Endothelial cell of umbilical vein (primary cell): ENCODE results near the gene RANBP17. TPM values are rescaled to one million over a fixed set of nuclear protein-coding genes. Genes with fewer than 3 reads are reported as not detected.
"Not testable (repeated sequence)": the region's sequence is repeated elsewhere in the genome, so short reads cannot be mapped to it uniquely, and the experiment has no call there.

ENCODE experiments used
- BruUV-seq: library from RNA; stranded (reverse); fragments of 400-500 nt; replicated peaks from 2 replicates; lab custom pipeline; 2021; lab: Mats Ljungman, UMichigan
- CTCF ChIA-PET: fragments of 300-600, 350-600 bp; sonication (Branson Sonifier 250); formaldehyde crosslinking; loops from one replicate; lab custom pipeline; 2021; ENCODE audit warnings: antibody characterized with exemption, inconsistent platforms; lab: Charles Lee
- POLR2A ChIA-PET: fragments of 300-600, 350-600 bp; sonication (Branson Sonifier 250); formaldehyde crosslinking; loops from one replicate; lab custom pipeline; 2021; ENCODE audit warnings: antibody characterized with exemption, inconsistent platforms; lab: Charles Lee
- DNase-seq: peaks from one replicate; pipeline ENCODE4 v3.0.0-alpha.2; 2011; ENCODE audit warnings: low read depth, low spot score
- FAIRE-seq: peaks from 2 replicates; lab custom pipeline; 2011; peaks lifted over from hg19 to GRCh38; lab: Jason Lieb, UNC
- H2AFZ ChIP-seq: 2 replicates; pipeline ENCODE4 v1.6.0; 2012; ENCODE audit warnings: low read depth, low read length, control low read depth, inconsistent platforms
- H3K27ac ChIP-seq: 2 replicates; pipeline ENCODE4 v1.5.1; 2011; ENCODE audit warnings: low read depth, mild to moderate bottlenecking, control low read depth, low read length, moderate library complexity; ENCODE audit not compliant: insufficient read depth
- H3K27me3 ChIP-seq, 2 experiments: 2 replicates each; pipeline versions ENCODE4 v1.6.0 to v1.6.1; 2011; ENCODE audit warnings: low read length in 2 of 2, mixed read lengths in 1 of 2; ENCODE audit not compliant: control insufficient read depth in 2 of 2, insufficient read depth in 2 of 2
- H3K36me3 ChIP-seq, 2 experiments: 2 replicates in 1 of 2; 3 replicates in 1 of 2; pipeline ENCODE4 v1.5.1; 2011; ENCODE audit warnings: low read length in 2 of 2, mild to moderate bottlenecking in 1 of 2, moderate library complexity in 1 of 2; ENCODE audit not compliant: control insufficient read depth in 2 of 2, insufficient read depth in 2 of 2; ENCODE audit errors: extremely low read depth in 1 of 2
- H3K4me1 ChIP-seq: 3 replicates; pipeline ENCODE4 v1.5.1; 2011; ENCODE audit warnings: mild to moderate bottlenecking, low read length; ENCODE audit not compliant: control insufficient read depth, insufficient read depth; ENCODE audit errors: extremely low read depth
- H3K4me2 ChIP-seq: 2 replicates; pipeline ENCODE4 v1.6.1; 2011; ENCODE audit warnings: low read length, control low read depth, mixed read lengths; ENCODE audit not compliant: insufficient read depth
- H3K4me3 ChIP-seq, 3 experiments: fragments of 200-600 bp in 1 of 3; sonication (generic), shearing (Covaris generic) in 1 of 3; replicated peaks in 1 of 3; 2 replicates each; pipeline ENCODE4 v1.5.1; 2011 to 2016; ENCODE audit warnings: control low read depth in 3 of 3, low read length in 3 of 3, mild to moderate bottlenecking in 2 of 3, inconsistent platforms in 1 of 3, low read depth in 1 of 3, moderate library complexity in 1 of 3; ENCODE audit not compliant: insufficient read depth in 1 of 3
- H3K79me2 ChIP-seq: 2 replicates; pipeline ENCODE4 v1.6.0; 2012; ENCODE audit warnings: low read length, inconsistent platforms; ENCODE audit not compliant: control insufficient read depth, insufficient read depth
- H3K9ac ChIP-seq: replicated peaks from 2 replicates; pipeline ENCODE3; 2011; ENCODE audit warnings: low read length, control low read depth; ENCODE audit not compliant: insufficient read depth; ENCODE audit errors: extremely low read depth
- H3K9me1 ChIP-seq: replicated peaks from 3 replicates; pipeline ENCODE4 v1.6.0; 2011; ENCODE audit warnings: mild to moderate bottlenecking, low read length; ENCODE audit not compliant: control insufficient read depth, insufficient read depth; ENCODE audit errors: extremely low read depth
- H3K9me3 ChIP-seq: replicated peaks from 2 replicates; pipeline ENCODE4 v1.5.1; 2012; ENCODE audit warnings: low read length, inconsistent platforms; ENCODE audit not compliant: control insufficient read depth, insufficient read depth
- H4K20me1 ChIP-seq: replicated peaks from 2 replicates; pipeline ENCODE3; 2011; ENCODE audit warnings: mild to moderate bottlenecking, low read length; ENCODE audit not compliant: control insufficient read depth, insufficient read depth; ENCODE audit errors: extremely low read depth
- FOS ChIP-seq: IDR thresholded peaks from 2 replicates; pipeline ENCODE4 v1.6.1; 2011; ENCODE audit warnings: mild to moderate bottlenecking, low read length, moderate library complexity, borderline replicate concordance; ENCODE audit not compliant: insufficient read depth
- GATA2 ChIP-seq: IDR thresholded peaks from 2 replicates; pipeline ENCODE4 v1.7.0; 2011; ENCODE audit warnings: low read depth, mild to moderate bottlenecking, moderate library complexity, mixed read lengths, low read length; ENCODE audit not compliant: insufficient read length, insufficient read depth
- JUN ChIP-seq: IDR thresholded peaks from 2 replicates; pipeline ENCODE4 v1.6.1; 2011; ENCODE audit warnings: borderline replicate concordance, low read depth; ENCODE audit not compliant: insufficient read length, insufficient read depth
- MYC ChIP-seq: IDR thresholded peaks from one replicate; pipeline ENCODE4 v1.6.1; 2011; ENCODE audit warnings: mild to moderate bottlenecking, low read depth, low read length
- POLR2A ChIP-seq: IDR thresholded peaks from 2 replicates; pipeline ENCODE4 v1.6.1; 2012; ENCODE audit warnings: low read depth, mild to moderate bottlenecking, control low read depth, low read length
- dilution Hi-C: fragments of 300-500 bp; cut with MboI; formaldehyde crosslinking; loops from one replicate; pipeline ENCODE4 v1.15.0; 2019; ENCODE audit warnings: low sequenced_read_pairs; ENCODE audit not compliant: extremely low pct_ligation_motif_present
- intact Hi-C: fragments of 100-400 bp; cut with micrococcal nuclease; formaldehyde crosslinking; loops from one replicate; pipeline ENCODE4 v1.10.0; 2022
- polyA plus RNA-seq, 4 experiments: library from polyadenylated mRNA; depleted of rRNA in 3 of 4; stranded (reverse) in 3 of 4; unstranded in 1 of 4; fragments of >200 nt; gene quantifications; 2 replicates each; pipeline versions ENCODE4 v1.2.1 to v1.2.3, GENCODE V29; 2011 to 2012; ENCODE audit warnings: missing spikeins in 1 of 4
- total RNA-seq: library from RNA; stranded (reverse); gene quantifications from 2 replicates; pipeline ENCODE4 v1.2.3, GENCODE V29; 2021
- TF ChIP-seq, protein P1 (sequence below), 2 donors: IDR thresholded peaks; 1 replicate in 1 of 2; 2 replicates in 1 of 2; pipeline ENCODE4 v1.5.1; 2011; ENCODE audit warnings: low read length in 2 of 2, mild to moderate bottlenecking in 2 of 2, moderate library complexity in 2 of 2, control low read depth in 1 of 2, inconsistent platforms in 1 of 2, low read depth in 1 of 2; ENCODE audit not compliant: insufficient read depth in 1 of 2; ENCODE audit errors: extremely low read depth in 1 of 2

RANBP17 gene
- total and polyA plus RNA-seq, 2 donors (not counting 3 experiments of a cell fraction or from before 2014, with no cell fraction given): 5.6 to 13.6 TPM

DNA sequence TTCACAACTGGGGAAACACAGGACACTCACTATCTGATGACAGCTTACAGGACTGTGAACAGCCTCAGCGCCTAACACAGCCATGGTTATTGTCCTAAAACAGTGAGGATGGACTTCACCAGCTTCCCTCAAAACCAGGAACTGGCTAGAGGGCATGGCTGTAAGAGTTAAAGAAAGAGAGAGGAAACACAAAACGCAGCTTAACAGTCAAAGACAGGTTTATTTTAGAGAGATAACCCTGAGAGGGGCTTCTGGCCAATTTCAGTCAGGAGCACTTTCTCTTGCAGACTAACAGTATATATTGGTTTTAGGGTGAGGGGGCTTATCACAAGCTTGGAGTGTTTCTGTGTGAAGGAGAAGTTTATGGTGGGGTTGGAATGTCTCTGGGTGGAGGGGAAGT lies 35.7 kb upstream of the RANBP17 start:
- ChIA-PET POLR2A (no interaction called here), CTCF (no interaction called here)
- no peaks in the 10 kb centered on the region for H3K36me3 ChIP-seq
- no peak for TF ChIP-seq MYC
- no peak for TF ChIP-seq JUN
- H3K4me2 ChIP-seq: no peak overlapping the region
- H3K9me1 ChIP-seq: no peaks in the 10 kb centered on the region
- BruUV-seq: no TSS peak
- H3K27me3 ChIP-seq: no peaks in the 10 kb centered on the region
- no peaks in the 10 kb centered on the region for H3K9me3 ChIP-seq
- FAIRE-seq (no peak), DNase-seq (no peak)
- H3K27ac ChIP-seq: no peak overlapping the region
- no peak overlapping the region for H2AFZ ChIP-seq
- no peak overlapping the region for H3K9ac ChIP-seq
- dilution Hi-C loops (no loop called here), intact Hi-C loops (no loop called here)
- H3K4me1 ChIP-seq: no peaks in the 10 kb centered on the region
- no peak overlapping the region for H3K4me3 ChIP-seq
- no peaks in the 10 kb centered on the region for H4K20me1 ChIP-seq
- no peaks in the 10 kb centered on the region for H3K79me2 ChIP-seq

DNA sequence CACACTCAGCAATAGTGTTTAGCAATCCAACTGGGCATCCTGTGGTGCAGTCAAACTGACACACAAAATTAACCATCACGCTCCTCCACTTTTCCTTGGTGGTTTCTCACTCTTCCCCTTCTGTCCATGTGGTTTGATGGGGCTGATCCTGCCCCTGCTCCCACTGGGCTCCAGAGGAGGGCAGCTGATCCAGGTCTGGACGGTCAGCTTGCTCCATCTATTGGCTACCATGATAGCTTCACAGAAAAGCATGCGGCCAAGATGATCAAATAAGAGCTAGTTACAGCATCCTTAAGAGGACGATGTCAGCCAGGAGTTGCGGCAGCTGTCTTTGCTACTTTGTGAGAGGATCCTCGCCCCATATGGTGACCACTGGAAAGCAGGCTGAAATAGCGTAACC lies 29.6 kb upstream of the RANBP17 start:
- DNase-seq: no peak
- H3K4me1 ChIP-seq: no peaks in the 10 kb centered on the region
- no peak overlapping the region for H3K4me2 ChIP-seq
- FAIRE-seq: no peak
- no peaks in the 10 kb centered on the region for H3K27me3 ChIP-seq
- no peak overlapping the region for H3K27ac ChIP-seq
- no peak overlapping the region for H2AFZ ChIP-seq
- BruUV-seq: no TSS peak
- no peaks in the 10 kb centered on the region for H3K79me2 ChIP-seq
- TF ChIP-seq MYC (no peak), GATA2 (no peak), JUN (no peak), FOS (no peak), POLR2A (no peak)
- TF ChIP-seq, protein P1, sequence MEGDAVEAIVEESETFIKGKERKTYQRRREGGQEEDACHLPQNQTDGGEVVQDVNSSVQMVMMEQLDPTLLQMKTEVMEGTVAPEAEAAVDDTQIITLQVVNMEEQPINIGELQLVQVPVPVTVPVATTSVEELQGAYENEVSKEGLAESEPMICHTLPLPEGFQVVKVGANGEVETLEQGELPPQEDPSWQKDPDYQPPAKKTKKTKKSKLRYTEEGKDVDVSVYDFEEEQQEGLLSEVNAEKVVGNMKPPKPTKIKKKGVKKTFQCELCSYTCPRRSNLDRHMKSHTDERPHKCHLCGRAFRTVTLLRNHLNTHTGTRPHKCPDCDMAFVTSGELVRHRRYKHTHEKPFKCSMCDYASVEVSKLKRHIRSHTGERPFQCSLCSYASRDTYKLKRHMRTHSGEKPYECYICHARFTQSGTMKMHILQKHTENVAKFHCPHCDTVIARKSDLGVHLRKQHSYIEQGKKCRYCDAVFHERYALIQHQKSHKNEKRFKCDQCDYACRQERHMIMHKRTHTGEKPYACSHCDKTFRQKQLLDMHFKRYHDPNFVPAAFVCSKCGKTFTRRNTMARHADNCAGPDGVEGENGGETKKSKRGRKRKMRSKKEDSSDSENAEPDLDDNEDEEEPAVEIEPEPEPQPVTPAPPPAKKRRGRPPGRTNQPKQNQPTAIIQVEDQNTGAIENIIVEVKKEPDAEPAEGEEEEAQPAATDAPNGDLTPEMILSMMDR (IDR thresholded peaks at IDR 0.05; ENCODE audit: extremely low read depth in 1 of 2, insufficient read depth in 1 of 2, low read depth in 1 of 2, low read length in 2 of 2): no peak
- H4K20me1 ChIP-seq: no peaks in the 10 kb centered on the region
- H3K4me3 ChIP-seq: no peak overlapping the region
- H3K36me3 ChIP-seq: no peaks in the 10 kb centered on the region
- no peaks in the 10 kb centered on the region for H3K9me3 ChIP-seq
- intact Hi-C loops (no loop called here), dilution Hi-C loops (no loop called here)
- no peaks in the 10 kb centered on the region for H3K9me1 ChIP-seq
- H3K9ac ChIP-seq: no peak overlapping the region
- ChIA-PET POLR2A (no interaction called here), CTCF (no interaction called here)

DNA sequence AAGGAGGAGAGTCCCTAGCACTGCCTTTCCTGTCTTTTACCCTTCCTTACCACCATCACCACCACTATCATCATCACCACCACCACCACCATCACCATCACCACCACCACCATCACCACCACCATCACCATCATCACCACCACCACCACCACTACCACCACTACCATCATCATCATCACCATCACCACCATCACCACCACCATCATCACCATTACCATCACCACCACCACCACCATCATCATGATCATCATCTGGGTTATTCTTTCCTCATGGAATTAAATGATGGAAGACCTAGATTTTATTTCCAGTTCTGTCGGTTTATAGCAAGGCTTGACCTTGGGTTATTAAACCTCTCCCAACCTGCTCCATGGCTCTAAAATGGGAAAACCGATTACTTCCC lies 27.8 kb upstream of the RANBP17 start:
- H3K79me2 ChIP-seq, H3K4me1 ChIP-seq, H3K36me3 ChIP-seq, H3K4me3 ChIP-seq, POLR2A ChIA-PET, dilution Hi-C loops, CTCF ChIA-PET, H3K27ac ChIP-seq, intact Hi-C loops, BruUV-seq, H3K9me1 ChIP-seq, FAIRE-seq, H3K4me2 ChIP-seq, H4K20me1 ChIP-seq, DNase-seq, H3K27me3 ChIP-seq, H3K9ac ChIP-seq, H3K9me3 ChIP-seq, H2AFZ ChIP-seq: not testable (repeated sequence)
